Mammary epithelial cell (primary cell): ENCODE data around the gene MTM1.

ENCODE experiments used
- CTCF ChIP-seq, 2 donors: IDR thresholded peaks in 1 of 2; conservative IDR thresholded peaks in 1 of 2; 2 replicates each; pipeline ENCODE4 v1.5.1; 2011 to 2012; ENCODE audit warnings: inconsistent platforms in 2 of 2, low read length in 2 of 2, mild to moderate bottlenecking in 2 of 2, control low read depth in 1 of 2, low read depth in 1 of 2; ENCODE audit not compliant: insufficient read depth in 1 of 2; ENCODE audit errors: extremely low read depth in 1 of 2
- EZH2 ChIP-seq: IDR thresholded peaks from 2 replicates; pipeline ENCODE4 v1.6.1; 2012; ENCODE audit warnings: low read length, inconsistent platforms, borderline replicate concordance

- TF ChIP-seq CTCF (conservative IDR thresholded peaks at IDR 0.05 in 1 of 2, IDR thresholded peaks at IDR 0.05 in 1 of 2; ENCODE audit: extremely low read depth in 1 of 2, insufficient read depth in 1 of 2, low read depth in 1 of 2, low read length in 2 of 2): no peak
- TF ChIP-seq EZH2: no peak
Observed at GRCh38 chrX:150647331-150647730, 78.9 kb downstream of the MTM1 start.
